Keratinocyte (primary cell): ENCODE measurements around the gene GALNS. TPM values are rescaled to one million over a fixed set of nuclear protein-coding genes. Genes with fewer than 3 reads are reported as not detected.

Experiments
- DNase-seq: peaks from one replicate; pipeline ENCODE4 v3.0.0-alpha.2; 2011; ENCODE audit warnings: low read depth, missing footprints, low spot score
- FAIRE-seq: peaks from 2 replicates; lab custom pipeline; 2011; peaks lifted over from hg19 to GRCh38; lab: Jason Lieb, UNC
- H2AFZ ChIP-seq: 2 replicates; pipeline ENCODE4 v1.6.0; 2012; ENCODE audit warnings: low read length, control low read depth, inconsistent platforms; ENCODE audit not compliant: control insufficient read depth
- H3K27ac ChIP-seq: 2 replicates; pipeline ENCODE4 v1.5.1; 2011; ENCODE audit warnings: low read length; ENCODE audit not compliant: control insufficient read depth, insufficient read depth
- H3K27me3 ChIP-seq: 3 replicates; pipeline ENCODE4 v1.6.0; 2011; ENCODE audit warnings: low read length; ENCODE audit not compliant: control insufficient read depth, insufficient read depth; ENCODE audit errors: extremely low read depth
- H3K36me3 ChIP-seq, 2 experiments: 2 replicates in 1 of 2; 3 replicates in 1 of 2; pipeline ENCODE4 v1.5.1; 2011; ENCODE audit warnings: low read length in 2 of 2, mild to moderate bottlenecking in 1 of 2; ENCODE audit not compliant: control insufficient read depth in 2 of 2, insufficient read depth in 2 of 2; ENCODE audit errors: extremely low read depth in 1 of 2
- H3K4me1 ChIP-seq: 3 replicates; pipeline ENCODE4 v1.5.1; 2011; ENCODE audit warnings: low read length; ENCODE audit not compliant: control insufficient read depth, insufficient read depth; ENCODE audit errors: extremely low read depth
- H3K4me2 ChIP-seq: 3 replicates; pipeline ENCODE4 v1.6.0; 2011; ENCODE audit warnings: low read depth, low read length; ENCODE audit not compliant: control insufficient read depth, insufficient read depth; ENCODE audit errors: extremely low read depth
- H3K4me3 ChIP-seq, 3 experiments: fragments of 200-600 bp in 1 of 3; sonication (generic) in 1 of 3; 2 replicates in 2 of 3; 3 replicates in 1 of 3; pipeline ENCODE4 v1.5.1; 2011 to 2016; ENCODE audit warnings: low read length in 3 of 3, mild to moderate bottlenecking in 3 of 3, control low read depth in 2 of 3, inconsistent platforms in 1 of 3, low read depth in 1 of 3, mixed read lengths in 1 of 3, mixed run types in 1 of 3, moderate library complexity in 1 of 3; ENCODE audit not compliant: control insufficient read depth in 2 of 3, insufficient read depth in 2 of 3; ENCODE audit errors: extremely low read depth in 1 of 3
- H3K79me2 ChIP-seq: 2 replicates; pipeline ENCODE4 v1.6.0; 2012; ENCODE audit warnings: low read length; ENCODE audit not compliant: control insufficient read depth, insufficient read depth
- H3K9ac ChIP-seq: 3 replicates; pipeline ENCODE4 v1.6.0; 2011; ENCODE audit warnings: low read length; ENCODE audit not compliant: control insufficient read depth, insufficient read depth; ENCODE audit errors: extremely low read depth
- H3K9me1 ChIP-seq: 3 replicates; pipeline ENCODE4 v1.6.0; 2011; ENCODE audit warnings: low read length; ENCODE audit not compliant: control insufficient read depth, insufficient read depth; ENCODE audit errors: extremely low read depth
- H3K9me3 ChIP-seq: 2 replicates; pipeline ENCODE4 v1.5.1; 2012; ENCODE audit warnings: low read depth, low read length; ENCODE audit not compliant: control insufficient read depth
- H4K20me1 ChIP-seq: 3 replicates; pipeline ENCODE4 v1.6.0; 2011; ENCODE audit warnings: low read length; ENCODE audit not compliant: control insufficient read depth, insufficient read depth; ENCODE audit errors: extremely low read depth
- EZH2 ChIP-seq: IDR thresholded peaks from one replicate; pipeline ENCODE4 v1.6.1; 2012; ENCODE audit warnings: inconsistent platforms, mild to moderate bottlenecking, low read length, moderate library complexity
- dilution Hi-C: fragments of 300-500 bp; cut with MboI; formaldehyde crosslinking; loops from one replicate; pipeline ENCODE4 v1.7.0; 2020; ENCODE audit warnings: low sequenced_read_pairs; ENCODE audit not compliant: extremely low pct_ligation_motif_present
- polyA plus RNA-seq, 5 experiments: library from polyadenylated mRNA; depleted of rRNA in 3 of 5; stranded (reverse) in 3 of 5; stranded (forward) in 1 of 5; unstranded in 1 of 5; fragments of >200 nt; gene quantifications; 1 replicate in 1 of 5; 2 replicates in 3 of 5; 3 replicates in 1 of 5; pipeline versions ENCODE4 v1.2.1 to v1.2.3, GENCODE V29; 2011 to 2012; ENCODE audit warnings: missing spikeins in 2 of 5, low read depth in 1 of 5, low replicate concordance in 1 of 5
- TF ChIP-seq, protein P1 (sequence below), 3 experiments: IDR thresholded peaks in 1 of 3; conservative IDR thresholded peaks in 1 of 3; optimal IDR thresholded peaks in 1 of 3; 2 replicates in 2 of 3; 3 replicates in 1 of 3; pipeline versions ENCODE3 to v1.5.1; 2011; ENCODE audit warnings: low read length in 3 of 3, mild to moderate bottlenecking in 3 of 3, moderate library complexity in 2 of 3, control low read depth in 1 of 3, inconsistent platforms in 1 of 3; ENCODE audit not compliant: insufficient read depth in 2 of 3; ENCODE audit errors: extremely low read depth in 1 of 3

Gene GALNS
- polyA plus RNA-seq, 1 donor (not counting 4 experiments of a cell fraction or from before 2014, with no cell fraction given) = 8.3 TPM

DNA sequence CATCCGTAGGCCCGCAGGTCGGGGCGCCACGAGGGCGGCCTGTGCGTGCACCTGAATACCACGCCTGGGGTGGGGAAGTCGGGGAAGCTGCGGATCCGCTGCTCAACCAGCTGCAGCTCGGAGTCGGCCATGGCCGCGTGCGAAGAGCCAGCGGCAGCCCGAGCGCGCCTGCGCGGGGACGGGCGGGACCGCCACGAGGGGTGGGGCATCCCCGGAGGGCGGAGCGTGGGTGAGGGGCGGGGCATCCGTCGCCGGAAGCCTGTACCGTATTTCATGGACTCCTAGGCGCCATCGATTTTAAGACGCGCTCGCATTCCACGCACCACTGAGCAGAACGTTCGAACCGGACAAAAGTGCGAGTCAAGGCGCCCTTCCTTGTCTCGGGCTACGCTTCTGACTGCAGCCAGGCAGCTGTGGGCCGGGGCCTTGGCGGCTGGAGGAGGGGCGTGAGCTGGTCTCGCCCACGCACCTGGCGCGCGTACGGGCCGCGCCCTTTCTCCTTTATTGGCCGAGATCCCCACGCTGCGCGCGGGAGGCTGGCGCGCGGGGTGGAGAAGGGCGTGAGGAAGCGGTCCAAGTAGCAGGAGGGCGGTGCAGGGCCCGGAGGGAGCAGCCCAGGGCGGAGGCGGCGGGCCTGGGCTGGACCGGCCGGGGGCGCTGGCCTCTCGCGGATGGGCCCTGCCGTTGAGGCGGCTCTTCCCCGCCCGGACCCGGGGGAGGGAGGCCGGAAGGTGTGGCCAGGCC lies 44.8 kb downstream of the GALNS start, which contains the start of gene APRT:
APRT (minus strand) TSS at position 160 of the 744 bp plus-strand sequence; CDS start at position 131, 29 bp downstream.
- peak within 1 kb of the TSS; percentile 96 for H3K4me2 ChIP-seq
- peak within 1 kb of the TSS; percentile 84 for H3K9ac ChIP-seq
- H3K27ac ChIP-seq = peak within 1 kb of the TSS; percentile 72
- dilution Hi-C loops = no loop called here
- H3K9me1 ChIP-seq = peaks cover 4% of the 10 kb centered on the region
- TF ChIP-seq, protein P1, sequence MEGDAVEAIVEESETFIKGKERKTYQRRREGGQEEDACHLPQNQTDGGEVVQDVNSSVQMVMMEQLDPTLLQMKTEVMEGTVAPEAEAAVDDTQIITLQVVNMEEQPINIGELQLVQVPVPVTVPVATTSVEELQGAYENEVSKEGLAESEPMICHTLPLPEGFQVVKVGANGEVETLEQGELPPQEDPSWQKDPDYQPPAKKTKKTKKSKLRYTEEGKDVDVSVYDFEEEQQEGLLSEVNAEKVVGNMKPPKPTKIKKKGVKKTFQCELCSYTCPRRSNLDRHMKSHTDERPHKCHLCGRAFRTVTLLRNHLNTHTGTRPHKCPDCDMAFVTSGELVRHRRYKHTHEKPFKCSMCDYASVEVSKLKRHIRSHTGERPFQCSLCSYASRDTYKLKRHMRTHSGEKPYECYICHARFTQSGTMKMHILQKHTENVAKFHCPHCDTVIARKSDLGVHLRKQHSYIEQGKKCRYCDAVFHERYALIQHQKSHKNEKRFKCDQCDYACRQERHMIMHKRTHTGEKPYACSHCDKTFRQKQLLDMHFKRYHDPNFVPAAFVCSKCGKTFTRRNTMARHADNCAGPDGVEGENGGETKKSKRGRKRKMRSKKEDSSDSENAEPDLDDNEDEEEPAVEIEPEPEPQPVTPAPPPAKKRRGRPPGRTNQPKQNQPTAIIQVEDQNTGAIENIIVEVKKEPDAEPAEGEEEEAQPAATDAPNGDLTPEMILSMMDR (optimal IDR thresholded peaks at IDR 0.05 in 1 of 3, IDR thresholded peaks at IDR 0.05 in 1 of 3, conservative IDR thresholded peaks at IDR 0.05 in 1 of 3; ENCODE audit: extremely low read depth in 1 of 3, insufficient read depth in 2 of 3, low read length in 3 of 3) = peak in 1 of 3 experiments; percentile 54
- TF ChIP-seq EZH2 = no peak
- no peaks in the 10 kb centered on the region for H3K9me3 ChIP-seq
- no peak for DNase-seq
- peaks cover 19% of the 10 kb centered on the region for H3K79me2 ChIP-seq
- H3K4me3 ChIP-seq = peak within 1 kb of the TSS; percentile 71 to 78 (median 77)
- H3K4me1 ChIP-seq = peaks cover 25% of the 10 kb centered on the region
- peak within 1 kb of the TSS; percentile 84 for H2AFZ ChIP-seq
- peak; percentile 44 for FAIRE-seq
- H3K36me3 ChIP-seq = peaks cover 13 to 16% of the 10 kb centered on the region in 2 experiments
- H4K20me1 ChIP-seq = no peaks in the 10 kb centered on the region
- H3K27me3 ChIP-seq = no peaks in the 10 kb centered on the region

- H2AFZ ChIP-seq = no peak overlapping the region
- H3K36me3 ChIP-seq = peaks cover 13 to 19% of the 10 kb centered on the region in 2 experiments
- H3K9ac ChIP-seq = peak overlapping the region; percentile 84
- peaks cover 19% of the 10 kb centered on the region for H3K79me2 ChIP-seq
- peaks cover 4% of the 10 kb centered on the region for H3K9me1 ChIP-seq
- TF ChIP-seq, protein P1 (optimal IDR thresholded peaks at IDR 0.05 in 1 of 3, IDR thresholded peaks at IDR 0.05 in 1 of 3, conservative IDR thresholded peaks at IDR 0.05 in 1 of 3; ENCODE audit: extremely low read depth in 1 of 3, insufficient read depth in 2 of 3, low read length in 3 of 3) = no peak
- no peak for TF ChIP-seq EZH2
- dilution Hi-C loops = no loop called here
- peaks cover under 1% of the 10 kb centered on the region for H4K20me1 ChIP-seq
- no peaks in the 10 kb centered on the region for H3K9me3 ChIP-seq
- no peak for DNase-seq
- H3K4me3 ChIP-seq = peak overlapping the region; percentile 71 to 78 (median 77)
- H3K27me3 ChIP-seq = no peaks in the 10 kb centered on the region
- H3K27ac ChIP-seq = peak overlapping the region; percentile 72
- H3K4me2 ChIP-seq = peak overlapping the region; percentile 96
- no peak for FAIRE-seq
- H3K4me1 ChIP-seq = peaks cover 21% of the 10 kb centered on the region
These were observed 45.6 kb downstream of the GALNS start for GRCh38 chr16:88810912-88811768.
